HEK293 (cell line): ENCODE data around the gene SMYD2.
A peak's percentile ranks its signal among the peaks of the same experiment; 100 is the strongest.

Source experiments
- CTCF ChIA-PET: fragments of 350-600 bp; formaldehyde crosslinking; extraction: SDS; loops from one replicate; lab custom pipeline; 2021; ENCODE audit warnings: antibody characterized with exemption; lab: Yijun Ruan, JAX
- POLR2A ChIA-PET: fragments of 300-600 bp; formaldehyde crosslinking; extraction: SDS; loops from one replicate; lab custom pipeline; 2020; ENCODE audit warnings: antibody characterized with exemption, inconsistent platforms; lab: Yijun Ruan, JAX
- H3K27ac ChIP-seq: fragments of 200-500 bp; sonication (Bioruptor generic); 2 replicates; pipeline ENCODE4 v1.5.1; 2014; ENCODE audit warnings: low read depth, low read length, control low read depth, inconsistent platforms; ENCODE audit errors: extremely low read depth
- H3K36me3 ChIP-seq, 2 experiments: fragments of 200-500 bp in 1 of 2; sonication (Bioruptor generic) in 1 of 2; 1 replicate in 1 of 2; 2 replicates in 1 of 2; pipeline ENCODE4 v1.5.1; 2014 to 2017; ENCODE audit warnings: inconsistent platforms in 2 of 2, low read length in 2 of 2; ENCODE audit not compliant: control insufficient read depth in 2 of 2, insufficient read depth in 1 of 2
- H3K4me1 ChIP-seq: fragments of 200-500 bp; sonication (Bioruptor generic); 2 replicates; pipeline ENCODE4 v1.5.1; 2014; ENCODE audit warnings: mild to moderate bottlenecking, low read length, inconsistent platforms; ENCODE audit not compliant: control insufficient read depth, insufficient read depth
- H3K4me3 ChIP-seq: 2 replicates; pipeline ENCODE4 v1.5.1; 2011; ENCODE audit warnings: low read depth, mild to moderate bottlenecking, control low read depth, low read length, moderate library complexity
- H3K9me3 ChIP-seq: fragments of 200-500 bp; sonication (Bioruptor generic); 2 replicates; pipeline ENCODE4 v1.5.1; 2014; ENCODE audit warnings: low read depth, low read length, inconsistent platforms; ENCODE audit not compliant: control insufficient read depth, insufficient read depth
- CTCF ChIP-seq: fragments of 450-650 bp; formaldehyde crosslinking; IDR thresholded peaks from 2 replicates; pipeline ENCODE4 v1.5.1; 2016; ENCODE audit warnings: missing biosample characterization, missing genetic modification characterization
- MZF1 ChIP-seq: fragments of 450-650 bp; formaldehyde crosslinking; IDR thresholded peaks from 2 replicates; pipeline ENCODE4 v1.5.1; 2017; ENCODE audit warnings: missing biosample characterization, missing genetic modification characterization, borderline replicate concordance
- OSR2 ChIP-seq: fragments of 450-650 bp; formaldehyde crosslinking; IDR thresholded peaks from 2 replicates; pipeline ENCODE4 v1.5.1; 2016; ENCODE audit warnings: missing biosample characterization, missing genetic modification characterization
- PRDM1 ChIP-seq: fragments of 450-650 bp; formaldehyde crosslinking; IDR thresholded peaks from 2 replicates; pipeline ENCODE4; 2016; ENCODE audit warnings: missing biosample characterization, missing genetic modification characterization
- PRDM6 ChIP-seq: fragments of 450-650 bp; formaldehyde crosslinking; IDR thresholded peaks from 2 replicates; pipeline ENCODE4 v1.5.1; 2017; ENCODE audit warnings: missing biosample characterization, missing genetic modification characterization
- SP7 ChIP-seq: fragments of 450-650 bp; formaldehyde crosslinking; IDR thresholded peaks from 2 replicates; pipeline ENCODE4 v1.5.1; 2016; ENCODE audit warnings: missing biosample characterization, missing genetic modification characterization
- ZNF10 ChIP-seq: fragments of 450-650 bp; formaldehyde crosslinking; IDR thresholded peaks from 2 replicates; pipeline ENCODE4 v1.5.1; 2017; ENCODE audit warnings: missing biosample characterization, missing genetic modification characterization
- ZNF132 ChIP-seq: fragments of 450-650 bp; formaldehyde crosslinking; IDR thresholded peaks from 2 replicates; pipeline ENCODE4 v1.5.1; 2017; ENCODE audit warnings: missing biosample characterization, missing genetic modification characterization, borderline replicate concordance
- ZNF184 ChIP-seq: fragments of 450-650 bp; IDR thresholded peaks from 2 replicates; pipeline ENCODE4 v1.5.1; 2018; ENCODE audit warnings: missing biosample characterization, mild to moderate bottlenecking, missing genetic modification characterization
- ZNF2 ChIP-seq: fragments of 450-650 bp; formaldehyde crosslinking; IDR thresholded peaks from 2 replicates; pipeline ENCODE4 v1.5.1; 2016; ENCODE audit warnings: missing biosample characterization, missing genetic modification characterization
- ZNF248 ChIP-seq: fragments of 450-650 bp; formaldehyde crosslinking; IDR thresholded peaks from 2 replicates; pipeline ENCODE4 v1.5.1; 2017; ENCODE audit warnings: missing biosample characterization, missing genetic modification characterization
- ZNF274 ChIP-seq, 2 experiments: fragments of 200-500 bp in 1 of 2; fragments of 450-650 bp in 1 of 2; sonication (Bioruptor generic) in 1 of 2; formaldehyde crosslinking in 1 of 2; IDR thresholded peaks; 2 replicates each; pipeline versions ENCODE4 v1.5.1 to v1.6.1; 2014 to 2016; ENCODE audit warnings: borderline replicate concordance in 1 of 2, inconsistent platforms in 1 of 2, low read length in 1 of 2, missing biosample characterization in 1 of 2, missing genetic modification characterization in 1 of 2
- ZNF311 ChIP-seq: fragments of 450-650 bp; formaldehyde crosslinking; IDR thresholded peaks from 2 replicates; pipeline ENCODE4 v1.5.1; 2017; ENCODE audit warnings: missing biosample characterization, missing genetic modification characterization, borderline replicate concordance
- ZNF501 ChIP-seq: fragments of 450-650 bp; formaldehyde crosslinking; IDR thresholded peaks from 2 replicates; pipeline ENCODE4 v1.5.1; 2016; ENCODE audit warnings: missing biosample characterization, missing genetic modification characterization
- ZNF510 ChIP-seq: fragments of 450-650 bp; formaldehyde crosslinking; IDR thresholded peaks from 2 replicates; pipeline ENCODE4 v1.5.1; 2018; ENCODE audit warnings: mild to moderate bottlenecking, missing genetic modification characterization, missing biosample characterization; ENCODE audit not compliant: insufficient replicate concordance
- ZNF626 ChIP-seq: fragments of 450-650 bp; sonication (Bioruptor Pico); formaldehyde crosslinking; IDR thresholded peaks from 2 replicates; pipeline ENCODE4 v1.5.1; 2018; ENCODE audit warnings: missing biosample characterization, missing genetic modification characterization, inconsistent platforms
- ZNF629 ChIP-seq: fragments of 450-650 bp; formaldehyde crosslinking; IDR thresholded peaks from 2 replicates; pipeline ENCODE4 v1.5.1; 2017; ENCODE audit warnings: missing biosample characterization, missing genetic modification characterization
- TF ChIP-seq, protein P1 (sequence below): fragments of 450-650 bp; formaldehyde crosslinking; IDR thresholded peaks from 2 replicates; pipeline ENCODE4 v1.5.1; 2016; ENCODE audit warnings: missing biosample characterization, missing genetic modification characterization
- TF ChIP-seq, protein P2 (sequence below): fragments of 450-650 bp; formaldehyde crosslinking; IDR thresholded peaks from 2 replicates; pipeline ENCODE4 v1.5.1; 2016; ENCODE audit warnings: missing biosample characterization, missing genetic modification characterization

The SMYD2 gene

DNA sequence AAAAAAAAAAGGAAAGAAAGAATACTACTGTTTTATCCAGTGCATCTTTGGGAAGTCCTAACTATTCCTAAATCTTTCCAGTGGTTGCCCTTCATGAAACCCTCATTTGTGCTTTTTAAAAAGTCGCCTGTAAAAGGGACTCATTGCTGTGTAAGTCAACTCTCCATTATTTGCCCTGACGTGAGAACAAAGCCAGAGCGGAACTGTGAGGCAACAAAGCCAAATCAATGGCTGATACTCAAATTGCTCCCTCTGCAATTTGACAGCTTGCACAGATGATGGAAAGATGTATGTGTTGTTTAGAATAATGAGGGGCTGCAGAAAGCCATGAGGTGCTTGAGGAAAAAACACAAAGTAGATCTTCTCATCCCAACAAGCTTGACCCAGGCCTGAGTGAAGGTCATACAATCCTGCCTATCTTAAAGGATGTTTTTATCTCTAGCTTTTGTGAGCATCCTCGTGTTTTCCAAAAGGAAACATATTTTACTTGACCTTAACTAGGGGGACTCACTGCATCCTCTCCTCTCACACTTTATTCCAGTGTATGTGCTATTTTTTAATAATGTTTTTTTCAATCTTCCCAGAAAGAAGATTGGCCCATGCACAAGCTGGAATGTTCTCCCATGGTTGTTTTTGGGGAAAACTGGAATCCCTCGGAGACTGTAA, 33.4 kb downstream of the SMYD2 start:
- H3K9me3 ChIP-seq = no peaks in the 10 kb centered on the region
- no peak overlapping the region for H3K27ac ChIP-seq
- TF ChIP-seq ZNF501 (tag by site-specific recombination) (no peak), MZF1 (tag by site-specific recombination) (no peak), OSR2 (tag by site-specific recombination) (no peak), ZNF132 (tag by site-specific recombination) (no peak), ZNF510 (tag by site-specific recombination) (no peak), PRDM6 (no peak), ZNF311 (tag by site-specific recombination) (no peak)
- TF ChIP-seq, protein P1, sequence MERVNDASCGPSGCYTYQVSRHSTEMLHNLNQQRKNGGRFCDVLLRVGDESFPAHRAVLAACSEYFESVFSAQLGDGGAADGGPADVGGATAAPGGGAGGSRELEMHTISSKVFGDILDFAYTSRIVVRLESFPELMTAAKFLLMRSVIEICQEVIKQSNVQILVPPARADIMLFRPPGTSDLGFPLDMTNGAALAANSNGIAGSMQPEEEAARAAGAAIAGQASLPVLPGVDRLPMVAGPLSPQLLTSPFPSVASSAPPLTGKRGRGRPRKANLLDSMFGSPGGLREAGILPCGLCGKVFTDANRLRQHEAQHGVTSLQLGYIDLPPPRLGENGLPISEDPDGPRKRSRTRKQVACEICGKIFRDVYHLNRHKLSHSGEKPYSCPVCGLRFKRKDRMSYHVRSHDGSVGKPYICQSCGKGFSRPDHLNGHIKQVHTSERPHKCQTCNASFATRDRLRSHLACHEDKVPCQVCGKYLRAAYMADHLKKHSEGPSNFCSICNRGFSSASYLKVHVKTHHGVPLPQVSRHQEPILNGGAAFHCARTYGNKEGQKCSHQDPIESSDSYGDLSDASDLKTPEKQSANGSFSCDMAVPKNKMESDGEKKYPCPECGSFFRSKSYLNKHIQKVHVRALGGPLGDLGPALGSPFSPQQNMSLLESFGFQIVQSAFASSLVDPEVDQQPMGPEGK (tag by site-specific recombination) = no peak
- ChIA-PET POLR2A (interaction anchor here (1.1 kb wide), 1 partner anchor 11 kb away, joined by 3 read pairs; no protein-coding TSS in a partner anchor), CTCF (interaction anchor here (1.0 to 5.5 kb wide), 3 partner anchors 14 to 39 kb away, joined by 3 to 45 read pairs (median 9); no protein-coding TSS in a partner anchor)
- H3K36me3 ChIP-seq = peaks cover 0 to 6% of the 10 kb centered on the region in 2 experiments; a peak in 1 of 3 replicates
- no peaks in the 10 kb centered on the region for H3K4me1 ChIP-seq
- no peak overlapping the region for H3K4me3 ChIP-seq

- ChIA-PET CTCF (interaction anchor here (0.6 to 5.5 kb wide), 8 partner anchors 12 to 1318 kb away, joined by 3 to 45 read pairs (median 7); no protein-coding TSS in a partner anchor), POLR2A (interaction anchor here (1.1 to 1.2 kb wide), 2 partner anchors 11 to 38 kb away, joined by 3 read pairs; no protein-coding TSS in a partner anchor)
- Histone ChIP-seq H3K4me3 (no peak overlapping the region), H3K9me3 (no peaks in the 10 kb centered on the region), H3K4me1 (no peaks in the 10 kb centered on the region), H3K36me3 (peaks cover 0 to 18% of the 10 kb centered on the region in 2 experiments; a peak in 1 of 3 replicates), H3K27ac (no peak overlapping the region)
- TF ChIP-seq ZNF629 (tag by site-specific recombination) = peak; percentile 52; the same call in 1 of the 2 replicates
- TF ChIP-seq, protein P2, sequence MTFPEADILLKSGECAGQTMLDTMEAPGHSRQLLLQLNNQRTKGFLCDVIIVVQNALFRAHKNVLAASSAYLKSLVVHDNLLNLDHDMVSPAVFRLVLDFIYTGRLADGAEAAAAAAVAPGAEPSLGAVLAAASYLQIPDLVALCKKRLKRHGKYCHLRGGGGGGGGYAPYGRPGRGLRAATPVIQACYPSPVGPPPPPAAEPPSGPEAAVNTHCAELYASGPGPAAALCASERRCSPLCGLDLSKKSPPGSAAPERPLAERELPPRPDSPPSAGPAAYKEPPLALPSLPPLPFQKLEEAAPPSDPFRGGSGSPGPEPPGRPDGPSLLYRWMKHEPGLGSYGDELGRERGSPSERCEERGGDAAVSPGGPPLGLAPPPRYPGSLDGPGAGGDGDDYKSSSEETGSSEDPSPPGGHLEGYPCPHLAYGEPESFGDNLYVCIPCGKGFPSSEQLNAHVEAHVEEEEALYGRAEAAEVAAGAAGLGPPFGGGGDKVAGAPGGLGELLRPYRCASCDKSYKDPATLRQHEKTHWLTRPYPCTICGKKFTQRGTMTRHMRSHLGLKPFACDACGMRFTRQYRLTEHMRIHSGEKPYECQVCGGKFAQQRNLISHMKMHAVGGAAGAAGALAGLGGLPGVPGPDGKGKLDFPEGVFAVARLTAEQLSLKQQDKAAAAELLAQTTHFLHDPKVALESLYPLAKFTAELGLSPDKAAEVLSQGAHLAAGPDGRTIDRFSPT (tag by site-specific recombination) = 0 out of 2 replicates have a peak, but pooled peaks have one; percentile 35
- no peak for TF ChIP-seq SP7
- no peak for TF ChIP-seq ZNF2
- TF ChIP-seq ZNF248 (tag by site-specific recombination) = no peak
- 0 out of 2 replicates have a peak, but pooled peaks have one; percentile 22 for TF ChIP-seq ZNF184 (tag by site-specific recombination)
- no peak for TF ChIP-seq CTCF (tag by site-specific recombination)
- TF ChIP-seq PRDM1 = 0 out of 2 replicates have a peak, but pooled peaks have one; percentile 43
- TF ChIP-seq ZNF626 (tag by site-specific recombination) = no peak
- TF ChIP-seq ZNF274 (IDR thresholded peaks at IDR 0.05; ENCODE audit: low read length) = no peak
- TF ChIP-seq ZNF274 (tag by site-specific recombination; IDR thresholded peaks at IDR 0.05; ENCODE audit: borderline replicate concordance) = no peak
- TF ChIP-seq ZNF10 (tag by site-specific recombination) = no peak
Measured at GRCh38 chr1:214316593-214316992, 35.6 kb downstream of the SMYD2 start.
